HL-60/S4 (cell line): ENCODE data around the gene MLC1.

Experiments
- in situ Hi-C: fragments of 300-500 bp; cut with MboI; formaldehyde crosslinking; loops from 2 replicates; pipeline ENCODE4 v1.14.3; 2022; ENCODE audit warnings: low sequenced_read_pairs

The MLC1 gene

GRCh38 chr22:50017701-50018224 lies 67.5 kb downstream of the MLC1 start:
- in situ Hi-C loops: no loop called here

- in situ Hi-C loops: no loop called here
Measured at GRCh38 chr22:50016988-50017700, 68.1 kb downstream of the MLC1 start.

GRCh38 chr22:50016308-50016987 lies 68.8 kb downstream of the MLC1 start:
- in situ Hi-C loops: no loop called here

- in situ Hi-C loops: no loop called here
Measured at GRCh38 chr22:50015451-50016307, 69.5 kb downstream of the MLC1 start.

GRCh38 chr22:50014655-50015401 lies 70.4 kb downstream of the MLC1 start:
- in situ Hi-C loops: no loop called here

GRCh38 chr22:50014053-50014501 lies 71.1 kb downstream of the MLC1 start:
- in situ Hi-C loops: no loop called here

GRCh38 chr22:50012211-50013181 lies 72.7 kb downstream of the MLC1 start, which contains the start of gene IL17REL:
TSS of gene IL17REL (minus strand) at chr22:50012765. CDS start at chr22:50012646, 119 bp downstream.
- in situ Hi-C loops: no loop called here

GRCh38 chr22:50011447-50012210 lies 73.6 kb downstream of the MLC1 start:
- in situ Hi-C loops: no loop called here

- in situ Hi-C loops: no loop called here
Measured at GRCh38 chr22:50010676-50011446, 74.4 kb downstream of the MLC1 start.

GRCh38 chr22:50009765-50010675 lies 75.2 kb downstream of the MLC1 start:
- in situ Hi-C loops: no loop called here
